ENCODE measurements around the gene PTPRE. TPM values are rescaled to one million over a fixed set of nuclear protein-coding genes. Genes with fewer than 3 reads are reported as not detected.

The PTPRE gene
- total RNA-seq, 4 donors from 2014 or later: 9.8 to 24.9 (median 22.7) TPM

GRCh38 chr10:127882801-127883459 lies 24.0 kb upstream of the PTPRE start:
- intact Hi-C loops (cut with DNase I): no loop called here
- no peak overlapping the region for H3K4me3 ChIP-seq
- H3K9me3 ChIP-seq: no peaks in the 10 kb centered on the region
- DNase-seq: no peak
- H3K27ac ChIP-seq: no peak overlapping the region
- no peaks in the 10 kb centered on the region for H3K36me3 ChIP-seq
- WGBS, 2 donors: 68 to 73% methylated on average over 2 to 3 of the region's 4 CpGs
- peaks cover 0 to 2% (median 0%) of the 10 kb centered on the region in 4 donors for H3K27me3 ChIP-seq
- TF ChIP-seq CTCF (IDR thresholded peaks at IDR 0.05) (no peak), POLR2A (IDR thresholded peaks at IDR 0.05) (no peak)
- H3K4me1 ChIP-seq: peaks cover 0 to 15% (median 0%) of the 10 kb centered on the region in 3 donors

GRCh38 chr10:127883516-127883915 lies 23.4 kb upstream of the PTPRE start:
- H3K9me3 ChIP-seq: no peaks in the 10 kb centered on the region
- H3K4me3 ChIP-seq: no peak overlapping the region
- H3K27me3 ChIP-seq: peaks cover 0 to 7% (median 0%) of the 10 kb centered on the region in 4 donors
- 83 to 92% methylated on average over 10 of the region's 10 CpGs for WGBS, 2 donors
- peaks cover 0 to 19% (median 0%) of the 10 kb centered on the region in 3 donors for H3K4me1 ChIP-seq
- intact Hi-C loops (cut with DNase I): no loop called here
- no peak for DNase-seq
- H3K27ac ChIP-seq: no peak overlapping the region
- no peak for TF ChIP-seq POLR2A (IDR thresholded peaks at IDR 0.05)
- no peak for TF ChIP-seq CTCF (IDR thresholded peaks at IDR 0.05)
- H3K36me3 ChIP-seq: no peaks in the 10 kb centered on the region

- intact Hi-C loops (cut with DNase I): no loop called here
- no peak for DNase-seq
- 68 to 92% methylated on average over 4 to 5 of the region's 5 CpGs for WGBS, 2 donors
Observed at GRCh38 chr10:127884501-127884900, 22.4 kb upstream of the PTPRE start.

GRCh38 chr10:127886371-127887051 lies 20.4 kb upstream of the PTPRE start:
- Histone ChIP-seq H3K4me3 (no peak overlapping the region), H3K27me3 (peaks cover 0 to 18% (median 0%) of the 10 kb centered on the region in 4 donors), H3K36me3 (no peaks in the 10 kb centered on the region), H3K9me3 (no peaks in the 10 kb centered on the region), H3K27ac (no peak overlapping the region), H3K4me1 (peaks cover 0 to 19% (median 0%) of the 10 kb centered on the region in 3 donors)
- DNase-seq: no peak
- intact Hi-C loops (cut with DNase I): no loop called here
- no peak for TF ChIP-seq POLR2A (IDR thresholded peaks at IDR 0.05)
- no peak for TF ChIP-seq CTCF (IDR thresholded peaks at IDR 0.05)
- WGBS, 2 donors: 77 to 96% methylated on average over 9 of the region's 12 CpGs

More at GRCh38 chr10:127884501-127884900, 22.4 kb upstream of the PTPRE start:
- peaks cover 0 to 19% (median 0%) of the 10 kb centered on the region in 3 donors for H3K4me1 ChIP-seq
- H3K4me3 ChIP-seq: no peak overlapping the region
- no peaks in the 10 kb centered on the region for H3K36me3 ChIP-seq
- peaks cover 0 to 13% (median 0%) of the 10 kb centered on the region in 4 donors for H3K27me3 ChIP-seq
- H3K27ac ChIP-seq: no peak overlapping the region
- H3K9me3 ChIP-seq: no peaks in the 10 kb centered on the region
- TF ChIP-seq CTCF (IDR thresholded peaks at IDR 0.05) (no peak), POLR2A (IDR thresholded peaks at IDR 0.05) (no peak)
